CD4-positive, alpha-beta T cell treated with Interferon alpha-2 for 1 hour (primary cell): ENCODE results near the gene HMOX1.

Experiments
- DNase-seq, 2 donors: peaks; one replicate each; pipeline ENCODE4 v3.0.0-alpha.2; 2020 to 2022

The HMOX1 gene, protein sequence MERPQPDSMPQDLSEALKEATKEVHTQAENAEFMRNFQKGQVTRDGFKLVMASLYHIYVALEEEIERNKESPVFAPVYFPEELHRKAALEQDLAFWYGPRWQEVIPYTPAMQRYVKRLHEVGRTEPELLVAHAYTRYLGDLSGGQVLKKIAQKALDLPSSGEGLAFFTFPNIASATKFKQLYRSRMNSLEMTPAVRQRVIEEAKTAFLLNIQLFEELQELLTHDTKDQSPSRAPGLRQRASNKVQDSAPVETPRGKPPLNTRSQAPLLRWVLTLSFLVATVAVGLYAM

DNA sequence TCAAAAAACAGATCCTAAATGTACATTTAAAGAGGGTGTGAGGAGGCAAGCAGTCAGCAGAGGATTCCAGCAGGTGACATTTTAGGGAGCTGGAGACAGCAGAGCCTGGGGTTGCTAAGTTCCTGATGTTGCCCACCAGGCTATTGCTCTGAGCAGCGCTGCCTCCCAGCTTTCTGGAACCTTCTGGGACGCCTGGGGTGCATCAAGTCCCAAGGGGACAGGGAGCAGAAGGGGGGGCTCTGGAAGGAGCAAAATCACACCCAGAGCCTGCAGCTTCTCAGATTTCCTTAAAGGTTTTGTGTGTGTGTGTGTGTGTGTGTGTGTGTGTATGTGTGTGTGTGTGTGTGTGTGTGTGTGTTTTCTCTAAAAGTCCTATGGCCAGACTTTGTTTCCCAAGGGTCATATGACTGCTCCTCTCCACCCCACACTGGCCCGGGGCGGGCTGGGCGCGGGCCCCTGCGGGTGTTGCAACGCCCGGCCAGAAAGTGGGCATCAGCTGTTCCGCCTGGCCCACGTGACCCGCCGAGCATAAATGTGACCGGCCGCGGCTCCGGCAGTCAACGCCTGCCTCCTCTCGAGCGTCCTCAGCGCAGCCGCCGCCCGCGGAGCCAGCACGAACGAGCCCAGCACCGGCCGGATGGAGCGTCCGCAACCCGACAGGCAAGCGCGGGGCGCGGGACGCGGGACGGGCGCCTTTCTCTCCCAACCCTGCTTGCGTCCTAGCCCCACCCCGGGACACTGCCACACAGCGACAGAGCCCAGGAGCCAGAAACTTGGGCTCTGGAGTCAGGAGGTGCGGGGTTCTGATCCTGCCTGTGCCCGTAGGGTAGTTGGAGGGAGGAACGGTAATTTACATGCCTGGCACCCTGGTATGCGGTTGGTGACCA is at the start of gene HMOX1:
TSS of gene HMOX1 (plus strand) at position 560 of the 887 bp plus-strand sequence. CDS start at position 638, 78 bp downstream.
- DNase-seq = peak; percentile 57 to 75

DNA sequence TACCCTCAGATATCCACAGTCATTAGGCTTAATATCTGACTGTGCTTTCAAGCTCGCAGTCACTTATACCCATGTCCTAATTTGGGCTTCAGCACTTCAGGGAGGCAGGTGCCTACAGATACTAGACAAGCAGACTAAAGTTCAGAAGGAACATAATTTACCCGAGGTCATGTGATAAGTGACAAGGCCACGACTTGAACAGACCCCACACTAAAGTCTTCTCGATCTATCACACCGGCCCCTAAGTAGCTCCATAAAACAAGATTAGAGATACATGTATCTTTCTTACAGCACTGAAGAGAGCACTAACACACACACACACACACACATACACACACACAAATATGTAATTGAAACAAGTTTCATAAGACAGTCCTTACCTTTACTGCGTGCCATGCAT is 48.6 kb upstream of the HMOX1 start:
- no peak for DNase-seq

GRCh38 chr22:35333220-35333619 is 47.7 kb upstream of the HMOX1 start:
- no peak for DNase-seq

- DNase-seq = no peak
Observed at GRCh38 chr22:35334004-35334403, 46.9 kb upstream of the HMOX1 start.

DNA sequence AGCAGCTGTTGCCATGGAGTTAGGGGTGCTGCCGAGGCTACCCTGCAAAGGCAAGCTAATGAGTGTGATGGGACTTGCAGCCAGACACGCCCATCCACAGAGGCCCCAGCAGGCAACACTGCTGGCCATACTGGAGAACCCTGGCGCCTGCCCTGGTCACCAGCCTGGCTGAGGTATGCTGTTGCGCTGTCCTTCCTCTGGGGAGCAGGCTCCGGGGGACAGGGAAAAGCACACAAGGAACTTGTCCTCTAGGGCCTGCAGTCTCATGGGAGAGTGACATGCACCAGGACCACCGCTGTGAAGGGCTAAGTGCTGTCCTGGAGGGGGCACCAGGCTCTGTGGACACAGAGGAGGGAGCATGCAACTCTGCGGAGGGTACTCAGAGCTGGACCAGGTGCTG is 45.4 kb upstream of the HMOX1 start:
- no peak for DNase-seq

GRCh38 chr22:35335936-35336781 is 44.7 kb upstream of the HMOX1 start:
- DNase-seq = no peak

GRCh38 chr22:35337932-35338331 is 43.0 kb upstream of the HMOX1 start:
- DNase-seq = no peak

- DNase-seq = no peak
Observed at GRCh38 chr22:35341090-35341874, 39.6 kb upstream of the HMOX1 start.

- no peak for DNase-seq
Observed at GRCh38 chr22:35342390-35342789, 38.5 kb upstream of the HMOX1 start.

- DNase-seq = no peak
Observed at GRCh38 chr22:35343664-35344550, 37.0 kb upstream of the HMOX1 start.

- no peak for DNase-seq
Observed at GRCh38 chr22:35344956-35345690, 35.8 kb upstream of the HMOX1 start.

- DNase-seq = no peak
Observed at GRCh38 chr22:35345808-35346505, 34.9 kb upstream of the HMOX1 start.

- DNase-seq = no peak
Observed at GRCh38 chr22:35346596-35347220, 34.2 kb upstream of the HMOX1 start.

DNA sequence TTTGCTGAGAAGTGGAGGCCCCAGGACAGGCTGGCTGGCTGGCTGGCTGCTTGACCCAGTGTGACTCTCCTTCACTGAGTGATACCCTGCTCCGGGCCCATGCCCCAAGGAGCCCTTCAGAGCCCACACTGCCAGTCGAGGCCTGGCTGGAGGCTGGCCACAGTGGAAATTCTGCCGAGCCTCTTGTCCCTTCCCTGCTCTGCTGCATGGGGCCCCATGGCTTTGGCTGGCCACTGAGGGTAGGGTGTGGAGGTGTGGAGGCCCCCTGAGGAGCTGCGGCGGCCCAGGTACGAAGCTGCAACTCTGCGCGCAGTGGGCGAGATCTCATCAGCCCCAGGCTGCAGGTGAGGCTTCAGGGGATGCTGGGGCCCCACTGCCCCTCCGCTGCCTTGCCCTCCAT is 33.4 kb upstream of the HMOX1 start:
- DNase-seq = no peak

DNA sequence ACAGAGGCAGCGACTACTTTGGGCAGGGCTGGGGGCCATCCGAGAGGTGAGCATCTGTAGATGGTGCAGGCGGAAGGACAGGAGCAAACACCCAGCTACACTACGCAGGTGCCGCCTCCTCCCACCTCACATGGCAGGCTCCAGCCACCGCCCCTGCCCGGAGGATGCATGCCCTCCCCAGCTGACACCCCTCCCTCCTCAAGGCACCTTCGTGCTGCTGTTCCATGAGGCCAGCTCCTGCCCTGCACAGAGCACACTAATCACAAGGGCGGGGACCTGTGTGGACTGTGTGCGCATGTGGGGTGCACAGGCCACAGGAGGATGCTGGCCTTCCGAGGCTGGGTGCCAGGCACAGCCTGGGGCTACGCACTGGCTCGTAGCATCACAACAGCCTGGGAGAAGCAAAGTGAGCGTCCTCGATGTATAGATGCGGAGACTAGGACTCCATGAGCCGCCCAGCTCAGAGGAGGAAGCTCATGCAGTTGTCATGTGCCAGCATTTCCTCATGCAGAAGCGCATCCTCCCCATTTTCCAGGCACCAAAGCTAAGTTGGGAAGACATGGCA is 32.8 kb upstream of the HMOX1 start:
- no peak for DNase-seq

DNA sequence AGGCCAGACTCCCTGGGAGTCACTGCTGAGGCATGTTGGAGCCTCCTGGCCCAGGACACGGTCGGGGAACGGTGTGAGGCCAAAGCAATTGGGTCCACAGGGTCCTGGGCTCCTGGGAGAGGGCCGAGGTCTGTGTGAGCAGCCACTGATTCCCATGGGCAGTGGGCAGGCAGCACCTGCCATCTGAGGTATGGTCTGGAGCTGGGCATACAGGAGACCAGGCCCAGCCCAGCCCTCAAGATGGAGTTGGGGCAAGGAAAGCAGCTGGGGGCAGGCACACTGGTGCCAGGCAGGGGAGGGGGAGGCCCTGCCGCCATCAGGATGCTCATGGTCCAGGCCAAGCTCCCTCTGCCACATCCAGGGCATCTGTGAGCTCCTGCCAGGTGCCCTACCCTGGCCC is 32.2 kb upstream of the HMOX1 start:
- DNase-seq = no peak

DNA sequence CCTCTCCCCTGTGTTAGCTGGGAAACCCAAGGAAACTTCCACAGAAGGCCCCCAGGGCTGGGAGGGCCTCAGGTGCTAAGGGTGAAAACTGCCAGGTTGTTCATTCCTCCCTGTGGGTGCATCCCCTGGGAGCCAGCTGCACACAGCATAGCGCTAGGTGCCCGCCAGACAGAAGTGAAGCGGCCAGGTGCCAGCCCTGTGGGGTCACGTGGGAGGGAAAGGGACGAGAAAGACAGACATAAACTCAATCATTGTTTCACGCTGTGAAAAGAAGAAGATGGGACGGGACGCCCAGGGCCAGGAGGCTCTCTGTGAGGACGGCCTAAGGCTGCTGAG is 31.6 kb upstream of the HMOX1 start:
- DNase-seq = no peak

DNA sequence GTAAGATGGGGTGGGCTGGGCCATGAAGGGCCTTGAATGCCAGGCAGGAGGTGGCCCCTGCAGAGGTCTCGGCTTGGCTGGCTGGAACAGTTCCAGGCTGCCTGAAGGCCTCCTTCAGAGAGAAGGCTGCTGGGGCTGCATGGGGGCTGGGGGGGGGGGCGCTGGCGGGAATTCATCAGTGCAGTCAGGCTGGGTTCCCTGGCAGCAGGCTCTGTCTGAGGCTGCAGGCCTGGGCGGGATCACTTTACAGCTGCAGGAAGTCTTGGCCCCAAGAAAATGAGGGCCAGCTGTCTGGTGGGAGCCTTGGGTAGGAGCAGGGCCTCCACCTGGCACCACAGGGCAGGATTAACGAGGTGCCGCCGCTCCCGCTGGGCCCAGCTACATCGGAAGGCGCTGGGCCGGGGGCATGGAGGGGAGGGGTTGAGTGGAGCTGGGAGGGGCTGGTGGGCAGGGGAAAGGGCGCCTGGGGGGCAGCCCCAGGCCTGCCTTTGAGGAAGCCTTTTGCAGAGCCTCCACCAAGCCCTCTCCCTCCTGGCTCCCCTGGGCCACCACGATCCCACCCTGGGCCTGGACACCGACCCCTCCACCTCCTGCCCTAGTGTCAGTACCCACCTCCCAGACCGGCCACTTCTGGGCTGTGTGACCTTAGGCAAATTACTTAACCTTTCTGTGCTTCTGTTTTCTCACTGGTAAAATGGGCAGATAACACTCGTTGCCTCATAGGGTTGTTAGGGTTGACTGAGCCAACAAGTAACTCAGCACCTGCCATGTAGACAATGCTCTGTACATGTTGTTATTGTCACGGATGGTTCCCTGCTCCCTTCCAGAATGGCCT is 31.0 kb upstream of the HMOX1 start:
- DNase-seq = no peak
